Esophagus squamous epithelium (tissue), 4 donors: ENCODE data around the gene SESTD1.

Experiments used
- POLR2A ChIP-seq, 4 donors: fragments of 450-650 bp; IDR thresholded peaks; one replicate each; pipeline ENCODE4 v1.6.1; 2017; ENCODE audit warnings: antibody characterized with exemption in 4 of 4, mild to moderate bottlenecking in 4 of 4, moderate library complexity in 3 of 4
- TF ChIP-seq, protein P1 (sequence below), 6 experiments: fragments of 450-650 bp in 4 of 6; fragments of 200-600 bp in 2 of 6; sonication (generic) in 2 of 6; IDR thresholded peaks; one replicate each; pipeline ENCODE4 v1.5.1; 2016 to 2019; ENCODE audit warnings: antibody characterized with exemption in 6 of 6, mild to moderate bottlenecking in 4 of 6, moderate library complexity in 4 of 6

- TF ChIP-seq POLR2A (IDR thresholded peaks at IDR 0.05): no peak
- TF ChIP-seq, protein P1, sequence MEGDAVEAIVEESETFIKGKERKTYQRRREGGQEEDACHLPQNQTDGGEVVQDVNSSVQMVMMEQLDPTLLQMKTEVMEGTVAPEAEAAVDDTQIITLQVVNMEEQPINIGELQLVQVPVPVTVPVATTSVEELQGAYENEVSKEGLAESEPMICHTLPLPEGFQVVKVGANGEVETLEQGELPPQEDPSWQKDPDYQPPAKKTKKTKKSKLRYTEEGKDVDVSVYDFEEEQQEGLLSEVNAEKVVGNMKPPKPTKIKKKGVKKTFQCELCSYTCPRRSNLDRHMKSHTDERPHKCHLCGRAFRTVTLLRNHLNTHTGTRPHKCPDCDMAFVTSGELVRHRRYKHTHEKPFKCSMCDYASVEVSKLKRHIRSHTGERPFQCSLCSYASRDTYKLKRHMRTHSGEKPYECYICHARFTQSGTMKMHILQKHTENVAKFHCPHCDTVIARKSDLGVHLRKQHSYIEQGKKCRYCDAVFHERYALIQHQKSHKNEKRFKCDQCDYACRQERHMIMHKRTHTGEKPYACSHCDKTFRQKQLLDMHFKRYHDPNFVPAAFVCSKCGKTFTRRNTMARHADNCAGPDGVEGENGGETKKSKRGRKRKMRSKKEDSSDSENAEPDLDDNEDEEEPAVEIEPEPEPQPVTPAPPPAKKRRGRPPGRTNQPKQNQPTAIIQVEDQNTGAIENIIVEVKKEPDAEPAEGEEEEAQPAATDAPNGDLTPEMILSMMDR (IDR thresholded peaks at IDR 0.05): no peak
Measured at GRCh38 chr2:179247318-179248023, 17.2 kb downstream of the SESTD1 start.
